ENCODE measurements around the gene OTOP3. TPM values are rescaled to one million over a fixed set of nuclear protein-coding genes. Genes with fewer than 3 reads are reported as not detected.

The OTOP3 gene
- total RNA-seq, 1 donor from 2014 or later, result not detected

GRCh38 chr17:74938194-74938950 is 2.7 kb downstream of the OTOP3 start:
- DNase-seq (ENCODE audit: low spot score), result no peak

- no peak for DNase-seq (ENCODE audit: low spot score)
Measured at GRCh38 chr17:74939534-74939933, 3.8 kb downstream of the OTOP3 start.

- no peak for DNase-seq (ENCODE audit: low spot score)
Measured at GRCh38 chr17:74941128-74941725, 5.5 kb downstream of the OTOP3 start.

GRCh38 chr17:74943808-74944522 is 8.3 kb downstream of the OTOP3 start:
- no peak for DNase-seq (ENCODE audit: low spot score)

- no peak for DNase-seq (ENCODE audit: low spot score)
Measured at GRCh38 chr17:74945543-74945942, 9.8 kb downstream of the OTOP3 start.

- no peak for DNase-seq (ENCODE audit: low spot score)
Measured at GRCh38 chr17:74946641-74947040, 10.9 kb downstream of the OTOP3 start.

- no peak for DNase-seq (ENCODE audit: low spot score)
Measured at GRCh38 chr17:74947041-74947754, 11.5 kb downstream of the OTOP3 start.

GRCh38 chr17:74949455-74950115 is 13.9 kb downstream of the OTOP3 start:
- no peak for DNase-seq (ENCODE audit: low spot score)

GRCh38 chr17:74950207-74950606 is 14.5 kb downstream of the OTOP3 start:
- DNase-seq (ENCODE audit: low spot score), result no peak

GRCh38 chr17:74951065-74951464 is 15.4 kb downstream of the OTOP3 start:
- DNase-seq (ENCODE audit: low spot score), result no peak

GRCh38 chr17:74951680-74952421 is 16.2 kb downstream of the OTOP3 start:
- no peak for DNase-seq (ENCODE audit: low spot score)

GRCh38 chr17:74952431-74953133 is 16.9 kb downstream of the OTOP3 start:
- DNase-seq (ENCODE audit: low spot score), result no peak

GRCh38 chr17:74953134-74953687 is 17.5 kb downstream of the OTOP3 start:
- DNase-seq (ENCODE audit: low spot score), result no peak

GRCh38 chr17:74954115-74954514 is 18.4 kb downstream of the OTOP3 start:
- no peak for DNase-seq (ENCODE audit: low spot score)

GRCh38 chr17:74954665-74955421 is 19.1 kb downstream of the OTOP3 start:
- no peak for DNase-seq (ENCODE audit: low spot score)

- no peak for DNase-seq (ENCODE audit: low spot score)
Measured at GRCh38 chr17:74956093-74956492, 20.4 kb downstream of the OTOP3 start.

GRCh38 chr17:74957935-74958740 is 22.4 kb downstream of the OTOP3 start:
- no peak for DNase-seq (ENCODE audit: low spot score)
